ENCODE data around the gene TMEM120B.
"Not testable (repeated sequence)": the region's sequence is repeated elsewhere in the genome, so short reads cannot be mapped to it uniquely, and the experiment has no call there.

The TMEM120B gene

GRCh38 chr12:121776190-121777098 is 63.9 kb downstream of the TMEM120B start:
- peak; percentile 56 for DNase-seq

GRCh38 chr12:121778567-121779421 is 66.2 kb downstream of the TMEM120B start:
- DNase-seq, result no peak

GRCh38 chr12:121779422-121779895 is 66.9 kb downstream of the TMEM120B start:
- no peak for DNase-seq

GRCh38 chr12:121780429-121780828 is 67.9 kb downstream of the TMEM120B start:
- no peak for DNase-seq

- DNase-seq, result no peak
These were observed 69.0 kb downstream of the TMEM120B start for GRCh38 chr12:121781484-121781997.

GRCh38 chr12:121781998-121782979 is 69.7 kb downstream of the TMEM120B start:
- DNase-seq, result peak; percentile 46

GRCh38 chr12:121783766-121784165 is 71.2 kb downstream of the TMEM120B start:
- no peak for DNase-seq

GRCh38 chr12:121784460-121784859 is 71.9 kb downstream of the TMEM120B start:
- DNase-seq, result no peak

GRCh38 chr12:121786440-121786825 is 73.9 kb downstream of the TMEM120B start:
- DNase-seq, result no peak

GRCh38 chr12:121787063-121788025 is 74.8 kb downstream of the TMEM120B start:
- peak; percentile 34 for DNase-seq

GRCh38 chr12:121788176-121788818 is 75.7 kb downstream of the TMEM120B start:
- no peak for DNase-seq

GRCh38 chr12:121789233-121789781 is 76.8 kb downstream of the TMEM120B start:
- DNase-seq, result peak; percentile 49

- DNase-seq, result peak; percentile 86
These were observed 77.5 kb downstream of the TMEM120B start for GRCh38 chr12:121789800-121790728.

GRCh38 chr12:121790785-121791184 is 78.2 kb downstream of the TMEM120B start:
- DNase-seq, result not testable (repeated sequence)

- DNase-seq, result no peak
These were observed 79.4 kb downstream of the TMEM120B start for GRCh38 chr12:121791671-121792551.

GRCh38 chr12:121792607-121793439 is 80.3 kb downstream of the TMEM120B start:
- DNase-seq, result peak; percentile 12

- peak; percentile 56 for DNase-seq
These were observed 80.9 kb downstream of the TMEM120B start, which contains the start of gene RHOF for GRCh38 chr12:121793440-121793837. Gene RHOF (minus strand): TSS chr12:121793688. CDS start chr12:121793633, 55 bp downstream.

All from MV-4-11 (cell line).